ENCODE results near the gene EFNB1.

EFNB1 gene

DNA sequence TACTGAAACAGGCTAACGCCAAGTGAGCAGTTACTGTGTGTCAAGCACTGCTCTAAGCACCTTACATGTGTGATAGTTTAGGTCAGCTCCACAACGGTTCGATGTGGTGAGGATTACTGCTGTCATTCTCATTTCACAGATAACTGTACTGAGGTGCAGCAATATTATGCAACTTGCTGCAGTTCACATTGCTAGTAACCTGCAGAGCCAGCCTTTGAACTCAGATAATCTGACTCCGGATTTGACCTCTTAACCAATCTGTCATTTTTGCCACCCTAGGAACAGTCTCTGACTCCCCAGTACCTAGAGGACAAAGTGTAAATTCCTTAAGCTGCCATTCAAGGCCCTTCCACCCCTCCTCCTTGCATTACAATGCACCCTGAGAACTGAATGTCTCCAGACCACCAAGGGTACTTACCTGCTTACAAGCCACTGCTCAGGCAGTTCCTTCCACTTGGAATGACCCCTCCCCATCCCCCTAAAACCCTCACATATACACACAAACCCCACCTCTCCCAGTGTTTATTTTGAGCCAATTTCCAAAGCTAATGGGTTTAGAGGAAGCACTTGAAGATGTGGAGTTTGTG is 24.9 kb downstream of the EFNB1 start:
- Histone ChIP-seq H3K4me2 (ENCODE audit: low read length) (no peak overlapping the region), H3K27me3 (ENCODE audit: control insufficient read depth, insufficient read depth, low read length) (no peaks in the 10 kb centered on the region), H3K27ac (no peak overlapping the region), H3K9ac (no peak overlapping the region), H2AFZ (no peak overlapping the region), H3K79me2 (no peaks in the 10 kb centered on the region), H3K36me3 (ENCODE audit: control insufficient read depth, insufficient read depth, low read length) (no peaks in the 10 kb centered on the region), H3K4me3 (ENCODE audit: low read depth, low read length) (no peak overlapping the region), H3K9me3 (ENCODE audit: control insufficient read depth, low read length) (no peaks in the 10 kb centered on the region), H3K4me1 (no peaks in the 10 kb centered on the region)
- TF ChIP-seq, protein P1, sequence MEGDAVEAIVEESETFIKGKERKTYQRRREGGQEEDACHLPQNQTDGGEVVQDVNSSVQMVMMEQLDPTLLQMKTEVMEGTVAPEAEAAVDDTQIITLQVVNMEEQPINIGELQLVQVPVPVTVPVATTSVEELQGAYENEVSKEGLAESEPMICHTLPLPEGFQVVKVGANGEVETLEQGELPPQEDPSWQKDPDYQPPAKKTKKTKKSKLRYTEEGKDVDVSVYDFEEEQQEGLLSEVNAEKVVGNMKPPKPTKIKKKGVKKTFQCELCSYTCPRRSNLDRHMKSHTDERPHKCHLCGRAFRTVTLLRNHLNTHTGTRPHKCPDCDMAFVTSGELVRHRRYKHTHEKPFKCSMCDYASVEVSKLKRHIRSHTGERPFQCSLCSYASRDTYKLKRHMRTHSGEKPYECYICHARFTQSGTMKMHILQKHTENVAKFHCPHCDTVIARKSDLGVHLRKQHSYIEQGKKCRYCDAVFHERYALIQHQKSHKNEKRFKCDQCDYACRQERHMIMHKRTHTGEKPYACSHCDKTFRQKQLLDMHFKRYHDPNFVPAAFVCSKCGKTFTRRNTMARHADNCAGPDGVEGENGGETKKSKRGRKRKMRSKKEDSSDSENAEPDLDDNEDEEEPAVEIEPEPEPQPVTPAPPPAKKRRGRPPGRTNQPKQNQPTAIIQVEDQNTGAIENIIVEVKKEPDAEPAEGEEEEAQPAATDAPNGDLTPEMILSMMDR (IDR thresholded peaks at IDR 0.05) = no peak

DNA sequence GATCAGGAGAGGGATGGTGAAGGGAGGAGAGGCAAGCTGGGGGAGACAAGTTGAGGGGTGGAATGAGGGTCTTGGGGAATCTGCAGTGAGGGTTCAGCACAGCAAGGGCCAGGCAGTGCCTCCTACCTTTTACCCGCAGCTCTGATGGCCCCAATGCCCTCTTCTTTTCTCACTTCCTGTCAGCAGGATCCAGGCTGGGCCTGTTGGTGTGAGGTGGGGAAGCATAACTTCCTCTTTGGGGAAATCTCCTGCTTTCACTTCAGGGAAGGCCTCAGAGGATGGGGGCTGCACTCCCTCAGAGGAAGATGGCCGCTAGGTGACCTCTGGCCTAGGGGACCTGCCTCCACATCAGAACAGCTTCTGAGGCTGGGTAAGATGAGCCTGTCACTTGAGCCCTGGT is 36.5 kb downstream of the EFNB1 start:
- H2AFZ ChIP-seq = no peak overlapping the region
- no peaks in the 10 kb centered on the region for H3K27me3 ChIP-seq (ENCODE audit: control insufficient read depth, insufficient read depth, low read length)
- H3K4me2 ChIP-seq (ENCODE audit: low read length) = no peak overlapping the region
- no peak overlapping the region for H3K27ac ChIP-seq
- H3K9ac ChIP-seq = no peak overlapping the region
- H3K79me2 ChIP-seq = no peaks in the 10 kb centered on the region
- H3K4me1 ChIP-seq = peaks cover 28% of the 10 kb centered on the region
- no peak overlapping the region for H3K4me3 ChIP-seq (ENCODE audit: low read depth, low read length)
- no peaks in the 10 kb centered on the region for H3K36me3 ChIP-seq (ENCODE audit: control insufficient read depth, insufficient read depth, low read length)
- H3K9me3 ChIP-seq (ENCODE audit: control insufficient read depth, low read length) = no peaks in the 10 kb centered on the region
- TF ChIP-seq, protein P1 (IDR thresholded peaks at IDR 0.05) = no peak

DNA sequence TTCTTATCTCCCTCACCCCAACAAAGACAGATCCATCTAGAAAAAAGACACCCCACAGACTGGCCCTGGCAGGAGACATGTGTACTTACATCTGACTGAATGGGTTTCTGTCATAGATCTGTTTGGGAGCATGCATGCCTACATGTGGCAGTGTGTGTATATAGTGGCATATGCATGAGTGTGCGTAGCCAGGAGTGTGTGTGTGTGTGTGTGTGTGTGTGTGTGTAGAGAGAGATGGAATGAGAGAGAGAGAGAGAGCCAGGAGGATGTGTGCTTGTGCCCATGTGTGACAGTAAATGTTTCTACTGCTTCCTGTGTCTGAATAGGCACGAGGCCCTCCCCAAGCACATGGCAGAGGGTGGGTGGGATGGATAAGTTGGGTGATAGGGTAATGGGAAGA is 37.1 kb downstream of the EFNB1 start:
- Histone ChIP-seq H3K36me3 (ENCODE audit: control insufficient read depth, insufficient read depth, low read length) (no peaks in the 10 kb centered on the region), H3K9ac (no peak overlapping the region), H2AFZ (no peak overlapping the region), H3K9me3 (ENCODE audit: control insufficient read depth, low read length) (no peaks in the 10 kb centered on the region), H3K79me2 (no peaks in the 10 kb centered on the region), H3K4me1 (peaks cover 28% of the 10 kb centered on the region), H3K27ac (no peak overlapping the region), H3K4me3 (ENCODE audit: low read depth, low read length) (no peak overlapping the region), H3K27me3 (ENCODE audit: control insufficient read depth, insufficient read depth, low read length) (no peaks in the 10 kb centered on the region), H3K4me2 (ENCODE audit: low read length) (no peak overlapping the region)
- TF ChIP-seq, protein P1 (IDR thresholded peaks at IDR 0.05) = no peak

DNA sequence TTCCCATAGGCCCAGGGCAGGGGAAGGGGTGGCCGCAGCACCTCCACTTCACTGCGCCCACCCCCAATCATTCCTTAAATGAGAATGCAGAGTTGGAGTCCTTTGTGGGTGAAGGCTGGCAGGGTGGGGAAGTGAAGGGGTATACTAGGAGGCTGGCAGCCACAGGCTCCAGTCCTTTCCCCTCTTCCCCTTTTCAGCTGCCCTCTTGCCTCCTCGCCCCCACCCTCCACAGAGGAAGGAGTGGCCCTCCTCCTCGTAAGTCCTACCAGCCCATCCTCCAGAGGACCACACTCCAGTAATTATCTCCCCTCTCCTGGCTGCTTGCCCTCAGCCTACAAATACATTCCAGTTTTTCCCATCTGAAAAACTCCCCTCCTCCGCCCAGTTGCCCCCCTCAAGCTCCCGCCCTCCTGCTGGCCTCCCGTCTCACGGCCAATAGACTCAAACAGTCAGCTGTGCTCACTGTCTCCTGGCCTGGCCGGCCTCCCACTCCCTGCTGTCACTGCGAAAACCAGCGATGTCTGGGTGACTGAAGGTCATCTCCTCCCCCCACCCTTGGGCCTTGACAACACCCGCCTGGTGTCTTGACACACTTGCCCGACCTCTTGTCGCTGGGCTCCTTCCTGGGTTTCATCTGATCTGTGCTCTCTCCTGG is 38.8 kb downstream of the EFNB1 start:
- Histone ChIP-seq H2AFZ (no peak overlapping the region), H3K4me3 (ENCODE audit: low read depth, low read length) (no peak overlapping the region), H3K79me2 (no peaks in the 10 kb centered on the region), H3K4me1 (peaks cover 28% of the 10 kb centered on the region), H3K4me2 (ENCODE audit: low read length) (no peak overlapping the region), H3K9ac (no peak overlapping the region), H3K27me3 (ENCODE audit: control insufficient read depth, insufficient read depth, low read length) (no peaks in the 10 kb centered on the region), H3K36me3 (ENCODE audit: control insufficient read depth, insufficient read depth, low read length) (no peaks in the 10 kb centered on the region), H3K27ac (peak overlapping the region; percentile 51), H3K9me3 (ENCODE audit: control insufficient read depth, low read length) (no peaks in the 10 kb centered on the region)
- TF ChIP-seq, protein P1 (IDR thresholded peaks at IDR 0.05) = no peak

DNA sequence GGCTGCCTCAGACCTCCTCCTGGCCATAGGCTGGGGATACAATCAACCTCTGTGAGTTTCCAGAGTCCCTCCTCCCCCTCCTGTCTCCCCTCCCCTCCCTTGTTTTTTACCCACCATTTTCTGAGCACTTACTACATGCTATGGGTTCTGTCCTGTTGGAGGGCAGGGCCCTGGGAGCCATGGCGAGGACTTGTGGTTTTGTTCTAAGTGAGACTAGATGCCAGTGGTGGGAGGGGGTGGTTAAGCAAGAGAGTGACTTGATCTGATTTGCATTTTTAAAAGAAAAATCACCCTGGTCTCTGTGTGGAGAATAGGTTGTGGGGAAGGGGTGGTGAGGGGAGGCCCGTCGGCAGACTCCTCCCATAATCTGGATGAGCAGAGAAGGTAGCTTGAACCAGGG is 39.5 kb downstream of the EFNB1 start:
- Histone ChIP-seq H3K4me2 (ENCODE audit: low read length) (no peak overlapping the region), H3K4me1 (peaks cover 28% of the 10 kb centered on the region), H3K79me2 (no peaks in the 10 kb centered on the region), H3K36me3 (ENCODE audit: control insufficient read depth, insufficient read depth, low read length) (no peaks in the 10 kb centered on the region), H3K9ac (no peak overlapping the region), H3K27ac (peak overlapping the region; percentile 51), H3K9me3 (ENCODE audit: control insufficient read depth, low read length) (no peaks in the 10 kb centered on the region), H3K4me3 (ENCODE audit: low read depth, low read length) (no peak overlapping the region), H3K27me3 (ENCODE audit: control insufficient read depth, insufficient read depth, low read length) (no peaks in the 10 kb centered on the region), H2AFZ (no peak overlapping the region)
- TF ChIP-seq, protein P1 (IDR thresholded peaks at IDR 0.05) = no peak

Measured in parathyroid adenoma (tissue), 2 donors.